Lung (tissue), 12 donors: ENCODE measurements around the gene TRAF3. TPM values are rescaled to one million over a fixed set of nuclear protein-coding genes. Genes with fewer than 3 reads are reported as not detected.

Experiments used
- ATAC-seq: fragments of 200-7000 bp; cut with Tn5 transposase; one replicate; pipeline ENCODE4 v1.9.1; 2020; ENCODE audit warnings: moderate number of reproducible peaks; ENCODE audit not compliant: insufficient read depth, low FRiP score
- DNase-seq, 3 donors: peaks; one replicate each; pipeline ENCODE4 v3.0.0-alpha.2; 2013 to 2017
- H3K27ac ChIP-seq, 2 donors: one replicate each; pipeline ENCODE4 v1.5.1; 2013; ENCODE audit warnings: mild to moderate bottlenecking in 2 of 2, moderate library complexity in 2 of 2, control low read depth in 1 of 2, inconsistent platforms in 1 of 2, low read depth in 1 of 2, low read length in 1 of 2
- H3K27me3 ChIP-seq, 3 donors: one replicate each; pipeline ENCODE4 v1.5.1; 2013; ENCODE audit warnings: low read length in 2 of 3; ENCODE audit not compliant: control insufficient read depth in 3 of 3, insufficient read depth in 3 of 3
- H3K36me3 ChIP-seq, 4 donors: one replicate each; pipeline ENCODE4 v1.5.1; 2013; ENCODE audit warnings: low read length in 4 of 4, mild to moderate bottlenecking in 1 of 4, moderate library complexity in 1 of 4; ENCODE audit not compliant: control insufficient read depth in 4 of 4, insufficient read depth in 4 of 4
- H3K4me1 ChIP-seq, 5 donors: one replicate each; pipeline ENCODE4 v1.5.1; 2013; ENCODE audit warnings: low read length in 5 of 5, mild to moderate bottlenecking in 2 of 5, moderate library complexity in 1 of 5; ENCODE audit not compliant: control insufficient read depth in 5 of 5, insufficient read depth in 5 of 5
- H3K4me3 ChIP-seq: one replicate; pipeline ENCODE4 v1.5.1; 2013; ENCODE audit warnings: mild to moderate bottlenecking, control low read depth, moderate library complexity
- H3K9ac ChIP-seq, 2 donors: one replicate each; pipeline ENCODE4 v1.5.1; 2013; ENCODE audit warnings: low read length in 2 of 2, control low read depth in 1 of 2; ENCODE audit not compliant: insufficient read depth in 1 of 2
- H3K9me3 ChIP-seq, 4 donors: one replicate each; pipeline ENCODE4 v1.5.1; 2013; ENCODE audit warnings: low read length in 3 of 4, mild to moderate bottlenecking in 1 of 4, moderate library complexity in 1 of 4; ENCODE audit not compliant: control insufficient read depth in 4 of 4, insufficient read depth in 3 of 4
- CTCF ChIP-seq: IDR thresholded peaks from 2 replicates; pipeline ENCODE4 v1.5.1; 2012; ENCODE audit warnings: mild to moderate bottlenecking; ENCODE audit errors: control extremely low read depth, extremely low read depth
- WGBS, 2 donors: extraction: QIAGEN DNeasy Blood & Tissue Kit; methylation state at CpG; one replicate each; pipeline ENCODE4 v1.1.7; 2013; 5-methylcytosine and 5-hydroxymethylcytosine counted together
- polyA plus RNA-seq, 2 donors: library from polyadenylated mRNA; stranded (reverse); fragments of 200-250 nt; gene quantifications; one replicate each; pipeline ENCODE4 v1.2.1, GENCODE V29; 2013
- total RNA-seq, 2 donors: library from RNA; depleted of rRNA in 1 of 2; stranded (reverse); fragments of >200 nt in 1 of 2; gene quantifications; one replicate each; pipeline ENCODE4 v1.2.1, GENCODE V29; 2014 to 2021
- donor health status: control.
- donor health status: control.
- donor health status: Bipolar disorder and iron deficiency.
- donor health status: healthy.
- donor health status: DM: yes; HTN: yes; CAD: no.

The TRAF3 gene
- total and polyA plus RNA-seq, 4 donors, result 5.7 to 25.5 (median 18.7) TPM

- ATAC-seq (no peak), DNase-seq (no peak)
- Histone ChIP-seq H3K4me1 (no peaks in the 10 kb centered on the region), H3K9me3 (no peaks in the 10 kb centered on the region), H3K27ac (no peak overlapping the region), H3K36me3 (no peaks in the 10 kb centered on the region), H3K9ac (no peak overlapping the region), H3K27me3 (no peaks in the 10 kb centered on the region), H3K4me3 (no peak overlapping the region)
- no peak for TF ChIP-seq CTCF
- 86 to 92% methylated on average over 32 of the region's 32 CpGs for WGBS, 2 donors
Measured at GRCh38 chr14:102770147-102771123, 6.8 kb upstream of the TRAF3 start.

- DNase-seq, result no peak
Measured at GRCh38 chr14:102771144-102771543, 6.1 kb upstream of the TRAF3 start.

GRCh38 chr14:102772781-102773570 is 4.3 kb upstream of the TRAF3 start:
- Histone ChIP-seq H3K9me3 (no peaks in the 10 kb centered on the region), H3K27ac (no peak overlapping the region), H3K27me3 (no peaks in the 10 kb centered on the region), H3K9ac (no peak overlapping the region), H3K4me1 (peaks cover 0 to 6% (median 0%) of the 10 kb centered on the region in 5 donors), H3K4me3 (no peak overlapping the region), H3K36me3 (no peaks in the 10 kb centered on the region)
- WGBS, 2 donors, result 68 to 75% methylated on average over 21 to 22 of the region's 22 CpGs
- no peak for TF ChIP-seq CTCF
- DNase-seq, result no peak
- ATAC-seq, result no peak

More at GRCh38 chr14:102771144-102771543, 6.1 kb upstream of the TRAF3 start:
- Histone ChIP-seq H3K27me3 (no peaks in the 10 kb centered on the region), H3K36me3 (no peaks in the 10 kb centered on the region), H3K4me1 (no peaks in the 10 kb centered on the region), H3K27ac (no peak overlapping the region), H3K9ac (no peak overlapping the region), H3K9me3 (no peaks in the 10 kb centered on the region), H3K4me3 (no peak overlapping the region)
- no peak for ATAC-seq
- 93 to 97% methylated on average over 9 of the region's 9 CpGs for WGBS, 2 donors
- no peak for TF ChIP-seq CTCF
